ENCODE data around the gene FHL2. TPM values are rescaled to one million over a fixed set of nuclear protein-coding genes. Genes with fewer than 3 reads are reported as not detected.

The FHL2 gene
- total and polyA plus RNA-seq, 2 of the 13 experiments (the other 11 are each of a cell fraction or from before 2014, with no cell fraction given), result 1.9 to 74.8 TPM

DNA sequence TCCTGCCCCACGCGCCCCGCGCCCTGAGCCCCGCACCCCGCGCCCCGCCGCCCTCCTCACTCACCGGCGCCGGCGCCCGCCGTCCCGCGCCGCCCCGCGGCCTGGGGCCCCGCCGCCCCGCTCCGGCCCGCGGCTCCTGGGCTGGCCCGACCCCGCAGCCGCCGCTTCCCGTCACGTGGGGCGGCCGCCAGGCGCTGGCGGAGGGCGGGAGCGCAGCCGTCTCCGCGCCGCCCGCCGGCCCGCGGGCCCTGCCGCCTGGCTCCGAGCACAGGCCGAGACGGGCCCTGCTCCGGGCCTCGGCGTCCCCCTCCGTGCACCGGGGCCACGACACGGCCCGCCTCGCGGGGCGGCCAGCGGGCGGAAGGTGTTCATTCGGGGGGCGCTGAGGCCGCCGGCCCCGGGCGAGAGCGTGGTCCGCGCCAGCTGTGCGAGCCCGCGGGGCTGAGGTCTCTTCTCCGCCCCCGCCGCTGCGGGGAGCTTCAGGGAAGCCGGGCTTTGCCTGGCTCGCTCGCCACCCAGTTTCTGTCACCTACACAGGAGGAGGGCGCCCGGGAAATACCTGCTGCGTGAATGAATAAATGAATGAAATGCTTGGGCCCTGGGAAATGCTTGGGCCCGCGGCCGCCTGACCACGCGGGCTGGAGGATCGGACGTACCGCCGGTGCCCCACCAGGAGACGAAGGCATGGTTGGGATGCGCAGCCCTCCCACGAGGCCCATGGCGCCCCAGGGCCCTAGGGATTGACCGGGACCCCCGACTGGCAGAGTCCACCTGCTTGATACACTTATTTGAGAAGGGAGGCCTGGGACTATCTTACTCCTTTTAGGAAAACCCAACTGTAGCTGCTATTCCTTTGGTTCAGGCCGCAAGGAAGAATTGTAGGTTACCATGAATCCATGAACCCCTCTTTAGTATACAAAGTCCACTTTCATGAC is 69.0 kb downstream of the FHL2 start, which contains the start of gene TGFBRAP1 (continued):
- TF ChIP-seq ZNF317 (CRISPR knock-in tag; IDR thresholded peaks at IDR 0.05) (no peak), ZNF501 (CRISPR knock-in tag; IDR thresholded peaks at IDR 0.05) (peak; percentile 46; the same call in 1 of the 2 replicates), NR2F1 (CRISPR knock-in tag; IDR thresholded peaks at IDR 0.05) (no peak), ZNF841 (CRISPR knock-in tag; IDR thresholded peaks at IDR 0.05; ENCODE audit: borderline replicate concordance) (no peak), MEIS2 (CRISPR knock-in tag; IDR thresholded peaks at IDR 0.05) (peak; percentile 72), ZNF720 (CRISPR knock-in tag; IDR thresholded peaks at IDR 0.05) (no peak), MBD4 (IDR thresholded peaks at IDR 0.05; ENCODE audit: borderline replicate concordance, low read length) (no peak)
- TF ChIP-seq, protein P1, sequence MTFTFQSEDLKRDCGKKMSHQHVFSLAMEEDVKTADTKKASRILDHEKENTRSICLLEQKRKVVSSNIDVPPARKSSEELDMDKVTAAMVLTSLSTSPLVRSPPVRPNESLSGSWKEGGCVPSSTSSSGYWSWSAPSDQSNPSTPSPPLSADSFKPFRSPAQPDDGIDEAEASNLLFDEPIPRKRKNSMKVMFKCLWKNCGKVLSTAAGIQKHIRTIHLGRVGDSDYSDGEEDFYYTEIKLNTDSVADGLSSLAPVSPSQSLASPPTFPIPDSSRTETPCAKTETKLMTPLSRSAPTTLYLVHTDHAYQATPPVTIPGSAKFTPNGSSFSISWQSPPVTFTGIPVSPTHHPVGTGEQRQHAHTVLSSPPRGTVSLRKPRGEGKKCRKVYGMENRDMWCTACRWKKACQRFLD (CRISPR knock-in tag; IDR thresholded peaks at IDR 0.05; ENCODE audit: borderline replicate concordance), result no peak; the same call in 1 of the 2 replicates
- TF ChIP-seq, protein P2, sequence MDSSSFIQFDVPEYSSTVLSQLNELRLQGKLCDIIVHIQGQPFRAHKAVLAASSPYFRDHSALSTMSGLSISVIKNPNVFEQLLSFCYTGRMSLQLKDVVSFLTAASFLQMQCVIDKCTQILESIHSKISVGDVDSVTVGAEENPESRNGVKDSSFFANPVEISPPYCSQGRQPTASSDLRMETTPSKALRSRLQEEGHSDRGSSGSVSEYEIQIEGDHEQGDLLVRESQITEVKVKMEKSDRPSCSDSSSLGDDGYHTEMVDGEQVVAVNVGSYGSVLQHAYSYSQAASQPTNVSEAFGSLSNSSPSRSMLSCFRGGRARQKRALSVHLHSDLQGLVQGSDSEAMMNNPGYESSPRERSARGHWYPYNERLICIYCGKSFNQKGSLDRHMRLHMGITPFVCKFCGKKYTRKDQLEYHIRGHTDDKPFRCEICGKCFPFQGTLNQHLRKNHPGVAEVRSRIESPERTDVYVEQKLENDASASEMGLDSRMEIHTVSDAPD (CRISPR knock-in tag; IDR thresholded peaks at IDR 0.05), result peak; percentile 26; the same call in 1 of the 2 replicates
- TF ChIP-seq, protein P3, sequence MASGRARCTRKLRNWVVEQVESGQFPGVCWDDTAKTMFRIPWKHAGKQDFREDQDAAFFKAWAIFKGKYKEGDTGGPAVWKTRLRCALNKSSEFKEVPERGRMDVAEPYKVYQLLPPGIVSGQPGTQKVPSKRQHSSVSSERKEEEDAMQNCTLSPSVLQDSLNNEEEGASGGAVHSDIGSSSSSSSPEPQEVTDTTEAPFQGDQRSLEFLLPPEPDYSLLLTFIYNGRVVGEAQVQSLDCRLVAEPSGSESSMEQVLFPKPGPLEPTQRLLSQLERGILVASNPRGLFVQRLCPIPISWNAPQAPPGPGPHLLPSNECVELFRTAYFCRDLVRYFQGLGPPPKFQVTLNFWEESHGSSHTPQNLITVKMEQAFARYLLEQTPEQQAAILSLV (CRISPR knock-in tag; IDR thresholded peaks at IDR 0.05; ENCODE audit: borderline replicate concordance), result peak; percentile 73; the same call in 1 of the 2 replicates
- TF ChIP-seq, protein P4, sequence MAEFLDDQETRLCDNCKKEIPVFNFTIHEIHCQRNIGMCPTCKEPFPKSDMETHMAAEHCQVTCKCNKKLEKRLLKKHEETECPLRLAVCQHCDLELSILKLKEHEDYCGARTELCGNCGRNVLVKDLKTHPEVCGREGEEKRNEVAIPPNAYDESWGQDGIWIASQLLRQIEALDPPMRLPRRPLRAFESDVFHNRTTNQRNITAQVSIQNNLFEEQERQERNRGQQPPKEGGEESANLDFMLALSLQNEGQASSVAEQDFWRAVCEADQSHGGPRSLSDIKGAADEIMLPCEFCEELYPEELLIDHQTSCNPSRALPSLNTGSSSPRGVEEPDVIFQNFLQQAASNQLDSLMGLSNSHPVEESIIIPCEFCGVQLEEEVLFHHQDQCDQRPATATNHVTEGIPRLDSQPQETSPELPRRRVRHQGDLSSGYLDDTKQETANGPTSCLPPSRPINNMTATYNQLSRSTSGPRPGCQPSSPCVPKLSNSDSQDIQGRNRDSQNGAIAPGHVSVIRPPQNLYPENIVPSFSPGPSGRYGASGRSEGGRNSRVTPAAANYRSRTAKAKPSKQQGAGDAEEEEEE (CRISPR knock-in tag; IDR thresholded peaks at IDR 0.05; ENCODE audit: borderline replicate concordance), result no peak
- TF ChIP-seq, protein P5, sequence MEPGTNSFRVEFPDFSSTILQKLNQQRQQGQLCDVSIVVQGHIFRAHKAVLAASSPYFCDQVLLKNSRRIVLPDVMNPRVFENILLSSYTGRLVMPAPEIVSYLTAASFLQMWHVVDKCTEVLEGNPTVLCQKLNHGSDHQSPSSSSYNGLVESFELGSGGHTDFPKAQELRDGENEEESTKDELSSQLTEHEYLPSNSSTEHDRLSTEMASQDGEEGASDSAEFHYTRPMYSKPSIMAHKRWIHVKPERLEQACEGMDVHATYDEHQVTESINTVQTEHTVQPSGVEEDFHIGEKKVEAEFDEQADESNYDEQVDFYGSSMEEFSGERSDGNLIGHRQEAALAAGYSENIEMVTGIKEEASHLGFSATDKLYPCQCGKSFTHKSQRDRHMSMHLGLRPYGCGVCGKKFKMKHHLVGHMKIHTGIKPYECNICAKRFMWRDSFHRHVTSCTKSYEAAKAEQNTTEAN (CRISPR knock-in tag; conservative IDR thresholded peaks at IDR 0.05), result peak; percentile 68; the same call in 1 of the 2 replicates
- TF ChIP-seq, protein P6, sequence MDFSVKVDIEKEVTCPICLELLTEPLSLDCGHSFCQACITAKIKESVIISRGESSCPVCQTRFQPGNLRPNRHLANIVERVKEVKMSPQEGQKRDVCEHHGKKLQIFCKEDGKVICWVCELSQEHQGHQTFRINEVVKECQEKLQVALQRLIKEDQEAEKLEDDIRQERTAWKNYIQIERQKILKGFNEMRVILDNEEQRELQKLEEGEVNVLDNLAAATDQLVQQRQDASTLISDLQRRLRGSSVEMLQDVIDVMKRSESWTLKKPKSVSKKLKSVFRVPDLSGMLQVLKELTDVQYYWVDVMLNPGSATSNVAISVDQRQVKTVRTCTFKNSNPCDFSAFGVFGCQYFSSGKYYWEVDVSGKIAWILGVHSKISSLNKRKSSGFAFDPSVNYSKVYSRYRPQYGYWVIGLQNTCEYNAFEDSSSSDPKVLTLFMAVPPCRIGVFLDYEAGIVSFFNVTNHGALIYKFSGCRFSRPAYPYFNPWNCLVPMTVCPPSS (IDR thresholded peaks at IDR 0.05), result no peak

Measured in HepG2 (cell line).